Sciatic nerve (tissue), 2 donors: ENCODE results near the gene RALGAPB. TPM values are rescaled to one million over a fixed set of nuclear protein-coding genes. Genes with fewer than 3 reads are reported as not detected.
"Not testable (repeated sequence)": the region's sequence is repeated elsewhere in the genome, so short reads cannot be mapped to it uniquely, and the experiment has no call there.

Experiments used
- ATAC-seq: fragments of 200-7000 bp; cut with Tn5 transposase; one replicate; pipeline ENCODE4 v1.9.1; 2020; ENCODE audit warnings: mild to moderate bottlenecking, moderate library complexity
- DNase-seq: peaks from one replicate; pipeline ENCODE4 v3.0.0-alpha.2; 2020; ENCODE audit warnings: low spot score
- intact Hi-C: fragments of 100-400 bp; cut with DNase I; formaldehyde crosslinking; loops from one replicate; pipeline ENCODE4 v1.14.2; 2022
- total RNA-seq: library from RNA; stranded (reverse); fragmentation: NEBNext Ultra II Directional; extraction: Animal tissue kit (Norgen Biotek cat#: 25700); gene quantifications from one replicate; pipeline ENCODE4 v1.2.1, GENCODE V29; 2021
- donor health status: DM: no; HTN: no; CAD: no.
- donor health status: DM: no; HTN: no; CAD: no.

Gene RALGAPB
- total RNA-seq, 1 donor from 2014 or later, result 40.9 TPM

DNA sequence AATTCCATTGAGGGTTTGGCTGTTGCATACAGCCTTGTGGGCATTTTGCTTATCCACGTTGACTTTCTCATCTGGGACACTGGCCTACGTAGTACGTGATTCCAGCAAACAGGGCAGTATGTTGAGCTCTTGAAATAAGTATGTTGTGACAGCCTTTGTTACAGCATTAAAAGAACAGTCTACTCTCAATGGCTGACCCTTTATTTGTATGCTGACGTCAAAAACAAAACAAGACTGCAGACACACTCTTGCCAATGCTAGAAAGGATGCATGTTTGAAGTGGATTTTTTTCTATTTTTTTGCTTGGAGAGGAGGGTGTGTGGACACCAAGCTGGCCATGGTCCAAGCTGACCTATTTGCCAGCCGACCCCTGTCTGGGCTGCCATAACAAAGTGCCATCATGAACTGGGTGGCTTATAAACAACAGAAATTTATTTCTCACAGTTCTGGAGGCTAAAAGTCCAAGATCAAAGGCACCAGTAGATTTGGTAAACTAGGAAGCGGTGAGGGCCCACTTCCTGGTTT lies 26.7 kb upstream of the RALGAPB start:
- ATAC-seq (no peak), DNase-seq (no peak)
- intact Hi-C loops, result no loop called here

DNA sequence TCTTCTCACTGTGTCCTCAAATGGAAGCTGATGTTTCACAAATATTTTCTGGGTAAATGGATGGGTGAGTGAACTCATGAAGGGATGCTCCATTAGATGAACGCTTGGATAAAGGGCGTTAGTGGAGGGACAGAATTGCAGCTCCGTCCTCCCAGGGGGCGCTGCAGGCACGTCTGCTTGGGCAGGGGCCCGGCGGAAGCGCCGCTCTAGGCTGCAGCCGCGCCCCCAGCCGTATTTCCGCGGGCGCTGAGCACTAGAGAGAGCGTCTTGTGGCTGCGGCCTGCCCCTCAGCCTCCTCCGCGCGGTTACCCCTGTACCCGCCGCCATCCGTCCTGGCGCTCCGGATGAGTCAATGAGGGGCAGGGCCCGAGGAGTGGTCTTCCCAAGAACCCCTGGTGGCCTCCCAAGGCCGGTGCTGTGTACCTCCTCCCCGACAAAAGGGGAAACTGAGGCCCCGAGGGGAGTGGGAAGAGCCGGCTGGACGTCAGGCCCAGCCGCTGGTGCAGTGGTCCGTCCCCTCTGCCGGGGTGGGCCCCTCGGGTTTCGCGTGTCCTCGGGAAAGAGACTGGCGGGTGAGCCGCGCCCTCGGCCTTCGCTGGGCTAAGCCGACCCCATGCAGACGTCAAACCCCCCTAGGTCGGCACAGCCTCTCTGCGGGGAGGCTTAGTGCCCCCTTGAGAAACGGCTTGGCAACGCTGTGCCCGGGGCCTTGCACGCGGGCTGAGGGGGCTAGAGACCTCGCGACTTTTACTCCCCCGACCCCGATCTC lies 26.0 kb upstream of the RALGAPB start:
- DNase-seq (peak; percentile 95), ATAC-seq (peak; percentile 96)
- intact Hi-C loops, result no loop called here

DNA sequence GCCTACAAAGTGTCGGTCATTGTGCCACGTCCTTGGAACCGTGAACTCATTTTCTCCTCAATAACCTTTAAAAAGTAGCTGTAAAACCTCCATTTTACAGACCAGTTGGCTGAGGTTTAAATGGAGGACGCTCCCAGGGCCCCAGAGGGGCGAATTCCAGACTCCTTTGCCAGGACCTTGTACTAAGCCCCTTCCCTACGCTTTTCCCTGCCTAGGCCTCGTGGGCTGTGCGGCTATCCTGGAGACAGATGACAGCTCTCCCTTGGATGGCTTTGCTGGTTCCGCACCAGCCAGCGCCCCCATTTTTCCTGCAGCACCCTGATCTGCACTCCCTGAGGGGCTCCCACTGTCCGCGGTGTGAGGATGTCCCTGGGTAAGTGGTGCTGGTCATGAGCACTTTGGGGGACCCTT lies 25.4 kb upstream of the RALGAPB start:
- intact Hi-C loops, result no loop called here
- ATAC-seq (no peak), DNase-seq (no peak)

DNA sequence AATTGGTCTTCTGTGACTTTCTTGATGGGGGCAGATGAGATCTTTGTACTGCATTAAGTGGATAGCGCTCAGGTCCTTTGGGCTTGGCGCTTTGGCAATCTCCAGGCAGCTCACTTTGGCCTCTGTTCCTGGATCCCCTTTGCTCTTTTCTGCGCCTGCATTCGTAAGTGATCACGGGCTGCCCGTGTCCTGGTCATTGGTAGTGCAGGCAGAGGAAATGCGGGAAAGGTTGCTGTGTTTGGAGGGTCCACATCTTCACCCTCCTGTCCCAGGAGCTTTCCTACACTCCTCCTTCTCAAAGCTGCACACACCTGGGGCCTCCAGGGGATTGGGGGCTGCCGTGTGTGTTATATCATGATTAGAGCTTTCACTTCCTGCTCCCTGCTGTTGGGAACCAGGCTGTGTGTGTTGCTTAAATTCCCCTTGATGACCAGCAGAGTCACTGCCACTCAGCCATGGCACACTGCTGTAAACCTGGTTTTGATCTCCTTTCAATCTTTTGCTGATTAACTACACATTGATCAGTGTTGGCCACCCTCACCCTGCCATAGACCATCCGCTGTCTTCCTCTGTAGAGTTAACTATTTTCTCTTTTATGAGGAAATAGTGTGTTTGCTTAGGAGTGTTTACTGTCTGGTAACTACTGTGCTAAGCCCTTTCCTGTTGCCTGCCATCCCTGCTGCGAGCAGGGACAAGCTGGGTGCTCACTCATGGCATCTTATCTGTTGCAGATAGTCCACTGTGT lies 24.5 kb upstream of the RALGAPB start:
- DNase-seq (no peak), ATAC-seq (no peak)
- intact Hi-C loops, result no loop called here

DNA sequence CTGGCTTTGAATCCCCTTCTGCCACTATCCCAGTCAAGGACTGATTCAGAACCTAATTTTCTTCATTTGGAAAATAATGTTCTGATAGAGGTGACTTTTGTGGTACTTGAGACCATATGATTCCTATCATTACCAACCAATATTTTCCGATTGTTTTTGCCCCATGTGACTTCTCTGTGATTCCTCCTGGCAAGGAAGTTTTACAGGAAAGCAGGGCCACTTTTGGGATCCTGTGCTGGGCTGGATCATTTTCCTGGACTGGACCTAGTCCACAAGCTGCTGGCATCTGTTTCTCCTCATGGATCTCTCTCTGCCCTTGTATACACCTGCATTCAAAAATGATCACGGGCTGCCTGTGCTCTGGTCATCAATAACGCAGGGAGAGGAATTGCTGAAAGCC lies 23.6 kb upstream of the RALGAPB start:
- ATAC-seq (no peak), DNase-seq (no peak)
- intact Hi-C loops, result no loop called here

DNA sequence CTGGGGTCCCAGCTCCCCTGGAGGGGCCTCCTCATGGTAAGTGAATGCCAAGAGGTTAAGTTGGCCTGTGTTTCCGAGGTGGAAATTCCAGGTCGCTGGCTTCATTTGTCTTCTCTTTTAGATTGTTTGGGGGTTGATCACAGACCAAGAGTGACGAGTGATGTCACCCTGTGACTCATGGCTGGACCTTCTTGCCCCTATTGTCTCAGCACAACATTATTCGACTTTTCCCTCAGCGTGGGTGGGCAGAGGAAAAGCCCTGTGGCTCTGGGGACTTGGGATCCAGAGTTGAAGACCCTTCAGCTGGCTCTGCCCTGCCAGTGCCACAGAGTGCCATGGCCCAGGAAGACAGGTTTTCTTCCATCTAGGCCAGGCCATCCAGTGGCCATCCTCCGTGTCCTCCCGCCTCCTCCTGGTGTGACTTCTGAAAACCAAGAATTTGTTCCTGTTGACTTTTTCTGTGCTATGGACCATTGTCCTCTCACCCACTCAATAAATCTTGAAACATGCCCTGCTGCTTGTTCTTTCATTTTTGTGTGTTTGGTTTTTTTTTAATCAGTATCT lies 22.1 kb upstream of the RALGAPB start:
- ATAC-seq, result no peak
- intact Hi-C loops, result no loop called here
- no peak for DNase-seq

DNA sequence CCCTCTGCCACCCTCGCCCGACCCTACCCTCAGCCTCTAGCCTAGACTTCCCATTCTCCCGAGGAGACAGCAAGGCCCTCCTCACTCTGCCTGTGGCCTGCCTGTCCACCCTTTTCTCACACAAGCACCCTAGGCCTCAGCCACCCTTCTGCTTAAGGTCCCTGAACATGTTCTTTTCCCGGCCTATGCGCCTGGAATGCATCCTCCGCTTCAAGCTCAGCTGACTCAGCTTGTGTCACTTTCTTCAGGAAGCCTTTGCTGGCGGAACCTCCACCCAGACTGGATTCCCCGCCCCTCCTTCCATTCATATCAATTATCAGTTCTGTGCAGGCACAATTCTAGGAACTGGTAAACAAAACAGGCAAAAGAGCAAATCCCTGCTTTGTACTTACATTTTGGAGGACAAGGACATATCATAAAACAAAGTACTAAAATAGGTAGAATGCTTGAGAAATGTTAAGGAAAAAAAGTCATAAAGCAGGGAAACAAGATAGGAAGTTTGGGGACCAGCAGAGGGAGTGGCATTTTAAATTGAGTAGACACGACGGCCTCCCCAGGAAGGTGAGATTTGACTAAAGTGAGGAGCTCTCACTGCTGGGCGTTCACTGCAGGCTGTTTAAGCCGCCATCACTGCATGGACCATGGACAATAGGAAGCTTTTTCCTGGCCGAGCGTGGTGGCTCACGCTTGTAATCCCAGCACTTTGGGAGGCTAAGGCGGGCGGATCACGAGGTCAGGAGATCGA lies 19.6 kb upstream of the RALGAPB start:
- DNase-seq, result no peak
- intact Hi-C loops, result no loop called here
- no peak for ATAC-seq

DNA sequence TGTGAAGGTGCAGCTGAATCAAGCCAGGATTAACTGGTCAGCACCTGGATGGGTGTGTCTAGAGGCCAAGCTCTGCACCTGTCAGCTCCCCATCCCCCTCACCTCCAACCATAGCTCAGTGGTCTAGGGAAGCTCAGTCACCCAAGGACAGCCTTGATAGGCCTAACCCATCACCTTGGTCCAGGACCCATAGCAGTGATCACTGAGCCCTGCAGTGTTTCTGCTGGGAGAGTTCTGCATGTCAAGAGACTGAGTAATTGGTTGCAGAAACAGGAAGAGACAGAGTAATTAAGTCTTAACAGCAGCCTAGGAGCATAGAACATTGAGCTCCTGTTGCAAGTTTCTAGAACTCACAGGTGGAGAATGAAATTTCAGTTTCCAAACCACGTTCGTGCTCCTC lies 18.7 kb upstream of the RALGAPB start:
- intact Hi-C loops, result no loop called here
- no peak for DNase-seq
- no peak for ATAC-seq

DNA sequence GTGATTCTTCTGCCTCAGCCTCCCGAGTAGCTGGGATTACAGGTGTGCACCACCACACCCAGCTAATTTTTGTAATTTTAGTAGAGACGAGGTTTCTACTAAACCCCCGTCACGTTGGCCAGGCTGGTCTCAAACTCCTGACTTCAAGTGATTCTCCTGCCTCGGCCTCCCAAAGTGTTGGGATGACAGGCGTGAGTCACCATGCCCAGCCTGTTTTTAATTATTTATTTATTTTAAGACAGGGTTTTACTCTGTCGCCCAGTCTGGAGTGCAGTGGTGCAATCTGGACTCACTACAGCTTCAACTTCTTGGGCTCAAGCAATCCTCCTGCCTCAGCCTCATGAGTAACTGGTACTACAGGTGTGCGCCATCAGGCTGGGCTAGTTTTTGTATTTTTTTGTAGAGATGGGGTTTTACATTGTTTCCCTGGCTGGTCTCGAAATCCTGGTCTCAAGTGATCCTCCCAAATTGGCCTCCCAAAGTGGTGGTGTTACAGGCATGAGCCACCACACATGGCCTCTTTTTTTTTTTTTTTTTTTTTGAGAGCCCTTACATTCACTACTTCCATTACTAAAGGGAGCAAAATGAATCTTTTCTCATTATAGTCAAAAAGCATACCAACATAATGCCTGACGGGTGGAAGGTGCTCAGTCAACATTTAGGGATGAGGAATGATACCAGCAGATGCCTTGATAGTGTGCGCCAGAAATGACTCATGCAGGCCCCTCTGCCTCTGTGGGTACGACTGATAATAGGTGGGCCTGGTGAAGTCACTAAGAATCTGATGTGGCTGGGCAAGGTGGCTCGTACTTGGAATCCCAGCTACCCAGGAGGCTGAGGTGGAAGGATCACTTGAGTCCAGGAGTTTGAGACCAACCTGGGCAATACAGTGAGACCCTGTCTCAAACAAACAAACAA lies 17.8 kb upstream of the RALGAPB start:
- intact Hi-C loops, result no loop called here
- ATAC-seq, result no peak
- no peak for DNase-seq

DNA sequence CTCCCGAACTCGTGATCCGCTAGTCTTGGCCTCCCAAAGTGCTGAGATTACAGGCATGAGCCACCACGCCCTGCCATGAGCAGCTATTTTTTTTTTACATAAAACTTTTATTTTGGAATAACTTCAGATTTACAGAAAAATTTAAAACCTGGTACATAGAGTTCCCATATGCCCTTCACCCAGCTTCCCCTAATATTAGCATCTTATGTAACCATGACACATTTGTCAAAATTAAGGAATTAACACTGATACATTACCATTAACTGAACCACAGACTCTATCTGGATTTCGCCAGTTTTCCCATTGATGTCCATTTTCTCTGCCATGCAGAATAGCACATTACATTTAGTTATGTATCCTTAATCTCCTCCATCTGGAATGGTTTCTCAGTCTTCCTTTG lies 14.3 kb upstream of the RALGAPB start:
- DNase-seq (no peak), ATAC-seq (no peak)
- intact Hi-C loops, result no loop called here

DNA sequence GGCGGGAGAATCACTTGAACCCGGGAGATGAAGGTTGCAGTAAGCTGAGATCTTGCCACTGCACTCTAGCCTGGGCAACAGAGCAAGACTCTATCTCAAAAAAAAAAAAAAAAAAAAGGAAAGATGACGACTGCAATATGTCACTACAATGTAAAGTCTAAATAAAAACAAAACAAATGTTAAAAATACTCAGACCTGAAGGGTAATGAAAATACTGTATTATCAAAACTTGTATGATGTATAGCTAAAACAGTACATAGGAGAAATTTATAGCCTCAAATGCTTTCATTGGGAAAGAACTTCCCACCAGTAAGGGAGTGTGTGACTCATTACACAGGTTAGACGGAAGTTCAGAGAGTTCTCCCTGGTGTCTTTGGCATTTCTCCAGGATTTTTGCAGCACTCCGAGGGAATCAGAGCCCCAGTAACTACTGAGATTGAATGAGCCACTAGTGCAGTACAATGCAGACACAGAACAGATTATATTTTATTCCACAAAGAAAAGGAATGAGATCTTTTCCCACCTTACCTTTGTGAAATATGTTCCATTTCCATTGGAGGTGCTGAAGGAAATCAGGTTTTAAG lies 12.5 kb upstream of the RALGAPB start:
- intact Hi-C loops, result no loop called here
- ATAC-seq, result peak; percentile 62
- no peak for DNase-seq

DNA sequence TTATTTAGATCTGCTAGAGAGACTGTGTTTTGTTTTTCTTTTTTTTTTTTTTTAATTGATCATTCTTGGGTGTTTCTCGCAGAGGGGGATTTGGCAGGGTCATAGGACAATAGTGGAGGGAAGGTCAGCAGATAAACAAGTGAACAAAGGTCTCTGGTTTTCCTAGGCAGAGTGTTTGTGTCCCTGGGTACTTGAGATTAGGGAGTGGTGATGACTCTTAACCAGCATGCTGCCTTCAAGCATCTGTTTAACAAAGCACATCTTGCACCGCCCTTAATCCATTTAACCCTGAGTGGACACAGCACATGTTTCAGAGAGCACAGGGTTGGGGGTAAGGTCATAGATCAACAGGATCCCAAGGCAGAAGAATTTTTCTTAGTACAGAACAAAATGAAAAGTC lies 12.0 kb upstream of the RALGAPB start:
- intact Hi-C loops, ATAC-seq, DNase-seq: not testable (repeated sequence)

DNA sequence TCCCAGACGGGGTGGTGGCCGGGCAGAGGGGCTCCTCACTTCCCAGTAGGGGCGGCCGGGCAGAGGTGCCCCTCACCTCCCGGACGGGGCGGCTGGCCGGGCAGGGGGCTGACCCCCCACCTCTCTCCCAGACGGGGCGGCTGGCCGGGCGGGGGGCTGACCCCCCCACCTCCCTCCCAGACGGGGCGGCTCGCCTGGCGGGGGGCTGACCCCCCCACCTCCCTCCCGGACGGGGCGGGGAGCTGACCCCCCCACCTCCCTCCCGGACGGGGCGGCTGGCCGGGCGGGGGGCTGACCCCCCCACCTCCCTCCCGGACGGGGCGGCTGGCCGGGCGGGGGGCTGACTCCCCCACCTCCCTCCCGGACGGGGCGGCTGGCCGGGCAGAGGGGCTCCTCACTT lies 11.5 kb upstream of the RALGAPB start:
- DNase-seq, intact Hi-C loops, ATAC-seq: not testable (repeated sequence)

DNA sequence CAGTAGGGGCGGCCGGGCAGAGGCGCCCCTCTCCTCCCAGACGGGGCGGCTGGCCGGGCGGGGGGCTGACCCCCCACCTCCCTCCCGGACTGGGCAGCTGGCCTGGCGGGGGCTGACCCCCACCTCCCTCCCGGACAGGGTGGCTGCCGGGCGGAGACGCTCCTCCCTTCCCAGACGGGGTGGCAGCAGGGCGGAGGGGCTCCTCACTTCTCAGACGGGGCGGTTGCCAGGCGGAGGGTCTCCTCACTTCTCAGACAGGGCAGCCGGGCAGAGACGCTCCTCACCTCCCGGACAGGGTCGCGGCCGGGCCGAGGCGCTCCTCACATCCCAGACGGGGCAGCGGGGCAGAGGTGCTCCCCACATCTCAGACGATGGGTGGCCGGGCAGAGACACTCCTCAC lies 11.1 kb upstream of the RALGAPB start:
- DNase-seq, ATAC-seq, intact Hi-C loops: not testable (repeated sequence)

DNA sequence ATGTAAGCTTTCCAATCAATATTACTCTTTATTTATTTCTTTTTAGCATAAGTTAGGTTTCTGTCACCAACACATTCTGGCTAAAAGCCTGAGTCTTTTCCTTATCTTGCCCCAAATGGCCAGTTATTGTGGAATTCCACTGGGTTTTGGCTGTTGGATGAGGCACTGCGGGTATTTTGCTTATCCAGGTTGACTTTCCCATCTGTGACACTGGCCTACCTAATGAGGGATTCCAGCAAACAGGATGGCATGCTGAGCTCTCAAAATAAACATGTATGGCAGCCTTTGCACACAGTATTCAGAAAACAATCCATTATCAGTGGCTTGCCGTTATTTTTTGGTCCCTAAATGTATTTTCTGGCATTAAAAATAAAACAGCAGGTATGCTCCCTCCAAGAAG lies 6.5 kb upstream of the RALGAPB start:
- intact Hi-C loops, result no loop called here
- DNase-seq (no peak), ATAC-seq (no peak)

DNA sequence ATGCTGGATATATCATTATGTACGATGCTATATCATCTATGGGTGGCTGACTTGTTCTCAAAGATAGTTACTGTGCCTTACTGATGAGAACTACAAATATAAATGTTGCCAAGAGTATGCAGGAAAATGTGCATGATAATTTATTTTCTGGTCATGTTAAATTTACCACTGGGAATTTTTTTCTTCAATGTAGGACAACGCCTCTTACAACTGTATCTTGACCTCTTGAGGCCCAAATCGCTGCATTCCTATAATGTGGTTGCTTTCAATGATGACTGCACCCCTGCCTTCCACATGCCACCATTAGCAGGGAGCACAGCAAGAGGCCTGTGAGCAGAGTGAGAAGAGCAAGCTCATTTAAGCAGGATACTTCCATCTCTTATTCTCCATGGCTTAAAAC lies 5.7 kb upstream of the RALGAPB start:
- intact Hi-C loops, result no loop called here

DNA sequence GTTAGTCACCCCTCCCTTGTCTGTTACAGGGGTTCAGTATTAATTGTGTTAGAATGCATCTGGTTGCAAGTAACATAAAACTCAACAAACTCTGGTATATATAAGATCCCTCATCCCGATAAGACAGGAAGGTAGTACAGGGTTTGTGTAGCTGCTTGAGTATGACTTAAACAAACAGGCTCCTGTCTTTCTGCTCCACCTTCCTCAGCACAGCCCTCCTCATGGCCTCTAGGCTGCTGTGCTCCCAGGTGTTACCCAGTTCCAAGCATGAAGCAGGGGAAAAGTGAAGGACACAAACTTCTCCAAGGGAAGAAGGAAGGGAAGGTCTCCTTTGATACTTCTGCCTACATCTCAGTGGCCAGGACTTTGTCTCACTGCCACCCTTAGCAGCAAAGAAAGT lies 1.4 kb upstream of the RALGAPB start:
- intact Hi-C loops, result no loop called here
- ATAC-seq (no peak), DNase-seq (no peak)

More for the DNA sequence above, 5.7 kb upstream of the RALGAPB start:
- no peak for DNase-seq
- ATAC-seq, result no peak

DNA sequence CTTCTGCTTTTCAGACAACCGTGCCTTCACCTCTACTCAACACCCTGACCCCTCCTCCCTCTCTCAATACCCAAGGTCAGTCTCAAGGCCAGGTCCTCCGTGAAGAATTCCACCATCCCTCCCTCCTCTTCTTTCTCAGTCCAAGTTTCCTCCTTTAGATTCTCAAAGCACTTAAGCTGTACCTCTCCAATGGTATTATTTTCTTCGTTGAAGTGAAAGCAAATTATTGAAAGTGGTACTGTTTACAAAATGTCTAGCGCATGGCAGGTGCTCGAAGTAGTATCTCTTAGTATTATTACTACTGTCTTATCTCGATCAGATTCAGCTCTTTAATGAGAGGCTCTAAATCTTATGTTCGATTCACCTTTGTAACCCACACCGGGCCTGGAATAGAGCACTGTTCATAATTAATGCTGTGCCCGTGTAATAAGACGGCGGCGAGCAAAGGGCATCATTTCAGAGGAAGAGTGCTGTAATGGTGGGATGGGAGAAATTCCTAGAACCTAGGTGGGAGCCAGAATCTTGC lies 593 bp upstream of the RALGAPB start:
- DNase-seq, result no peak
- intact Hi-C loops, result no loop called here
- ATAC-seq, result no peak
